GM21526 (cell line): ENCODE data around the gene TBC1D32.
"Not testable (repeated sequence)": the region's sequence is repeated elsewhere in the genome, so short reads cannot be mapped to it uniquely, and the experiment has no call there.

Experiments used
- ATAC-seq: cut with Tn5 transposase; IDR thresholded peaks from one replicate; pipeline ENCODE4 v1.9.1; 2021; ENCODE audit warnings: moderate library complexity; ENCODE audit not compliant: unreplicated experiment, low FRiP score

The TBC1D32 gene

GRCh38 chr6:121334299-121335086, at the start of gene TBC1D32:
Gene TBC1D32 (minus strand): TSS chr6:121334480. CDS start chr6:121334430, 50 bp downstream.
- ATAC-seq: peak; percentile 93

GRCh38 chr6:121383478-121383877, 49.2 kb upstream of the TBC1D32 start:
- ATAC-seq: no peak

- ATAC-seq: no peak
Observed at GRCh38 chr6:121382467-121383121, 48.3 kb upstream of the TBC1D32 start.

- ATAC-seq: no peak
Observed at GRCh38 chr6:121376411-121376810, 42.1 kb upstream of the TBC1D32 start.

- not testable (repeated sequence) for ATAC-seq
Observed at GRCh38 chr6:121374219-121374618, 39.9 kb upstream of the TBC1D32 start.

GRCh38 chr6:121365536-121366521, 31.5 kb upstream of the TBC1D32 start:
- no peak for ATAC-seq

- ATAC-seq: no peak
Observed at GRCh38 chr6:121356575-121356974, 22.3 kb upstream of the TBC1D32 start.

GRCh38 chr6:121354764-121355163, 20.5 kb upstream of the TBC1D32 start:
- ATAC-seq: no peak

- ATAC-seq: no peak
Observed at GRCh38 chr6:121352941-121353340, 18.7 kb upstream of the TBC1D32 start.

GRCh38 chr6:121351916-121352315, 17.6 kb upstream of the TBC1D32 start:
- no peak for ATAC-seq

GRCh38 chr6:121349596-121349995, 15.3 kb upstream of the TBC1D32 start:
- no peak for ATAC-seq

- no peak for ATAC-seq
Observed at GRCh38 chr6:121347484-121347883, 13.2 kb upstream of the TBC1D32 start.

GRCh38 chr6:121344539-121344938, 10.3 kb upstream of the TBC1D32 start:
- no peak for ATAC-seq

- ATAC-seq: no peak
Observed at GRCh38 chr6:121339639-121340226, 5.5 kb upstream of the TBC1D32 start.

GRCh38 chr6:121338956-121339355, 4.7 kb upstream of the TBC1D32 start:
- ATAC-seq: no peak

GRCh38 chr6:121338366-121338765, 4.1 kb upstream of the TBC1D32 start:
- ATAC-seq: no peak

GRCh38 chr6:121335087-121336008, 1.1 kb upstream of the TBC1D32 start:
- no peak for ATAC-seq

- ATAC-seq: not testable (repeated sequence)
Observed at GRCh38 chr6:121333694-121334093, 586 bp downstream of the TBC1D32 start.

GRCh38 chr6:121333196-121333595, 1.1 kb downstream of the TBC1D32 start:
- ATAC-seq: no peak
